ENCODE measurements around the gene ABR.
"Not testable (repeated sequence)": the region's sequence is repeated elsewhere in the genome, so short reads cannot be mapped to it uniquely, and the experiment has no call there.

ABR gene

GRCh38 chr17:1097972-1098744 lies 81.6 kb downstream of the ABR start:
- in situ Hi-C loops (cut with MboI; ENCODE audit: low sequenced_read_pairs) = not testable (repeated sequence)

GRCh38 chr17:1096215-1096614 lies 83.6 kb downstream of the ABR start:
- in situ Hi-C loops (cut with MboI; ENCODE audit: low sequenced_read_pairs) = no loop called here

GRCh38 chr17:1095853-1096173 lies 84.0 kb downstream of the ABR start:
- in situ Hi-C loops (cut with MboI; ENCODE audit: low sequenced_read_pairs) = no loop called here

GRCh38 chr17:1095090-1095852 lies 84.5 kb downstream of the ABR start:
- in situ Hi-C loops (cut with MboI; ENCODE audit: low sequenced_read_pairs) = no loop called here

- in situ Hi-C loops (cut with MboI; ENCODE audit: low sequenced_read_pairs) = no loop called here
These were observed 85.2 kb downstream of the ABR start for GRCh38 chr17:1094591-1094990.

- in situ Hi-C loops (cut with MboI; ENCODE audit: low sequenced_read_pairs) = no loop called here
These were observed 87.9 kb downstream of the ABR start for GRCh38 chr17:1091900-1092299.

- in situ Hi-C loops (cut with MboI; ENCODE audit: low sequenced_read_pairs) = no loop called here
These were observed 88.6 kb downstream of the ABR start for GRCh38 chr17:1091190-1091534.

GRCh38 chr17:1090465-1091189 lies 89.2 kb downstream of the ABR start:
- in situ Hi-C loops (cut with MboI; ENCODE audit: low sequenced_read_pairs) = no loop called here

GRCh38 chr17:1089915-1090314 lies 89.9 kb downstream of the ABR start:
- in situ Hi-C loops (cut with MboI; ENCODE audit: low sequenced_read_pairs) = no loop called here

- in situ Hi-C loops (cut with MboI; ENCODE audit: low sequenced_read_pairs) = no loop called here
These were observed 92.2 kb downstream of the ABR start for GRCh38 chr17:1087381-1088241.

GRCh38 chr17:1083451-1084187 lies 96.2 kb downstream of the ABR start:
- in situ Hi-C loops (cut with MboI; ENCODE audit: low sequenced_read_pairs) = no loop called here

GRCh38 chr17:1082579-1082978 lies 97.2 kb downstream of the ABR start:
- in situ Hi-C loops (cut with MboI; ENCODE audit: low sequenced_read_pairs) = no loop called here

- in situ Hi-C loops (cut with MboI; ENCODE audit: low sequenced_read_pairs) = no loop called here
These were observed 100.8 kb downstream of the ABR start for GRCh38 chr17:1078831-1079561.

- in situ Hi-C loops (cut with MboI; ENCODE audit: low sequenced_read_pairs) = no loop called here
These were observed 101.6 kb downstream of the ABR start for GRCh38 chr17:1077986-1078711.

- in situ Hi-C loops (cut with MboI; ENCODE audit: low sequenced_read_pairs) = no loop called here
These were observed 102.2 kb downstream of the ABR start for GRCh38 chr17:1077581-1077985.

- in situ Hi-C loops (cut with MboI; ENCODE audit: low sequenced_read_pairs) = no loop called here
These were observed 102.8 kb downstream of the ABR start for GRCh38 chr17:1076982-1077302.

GRCh38 chr17:1076299-1076981 lies 103.3 kb downstream of the ABR start:
- in situ Hi-C loops (cut with MboI; ENCODE audit: low sequenced_read_pairs) = no loop called here

- in situ Hi-C loops (cut with MboI; ENCODE audit: low sequenced_read_pairs) = no loop called here
These were observed 104.7 kb downstream of the ABR start for GRCh38 chr17:1074886-1075605.
